ENCODE data around the gene ITCH.
"Not testable (repeated sequence)": the region's sequence is repeated elsewhere in the genome, so short reads cannot be mapped to it uniquely, and the experiment has no call there.

Gene ITCH

GRCh38 chr20:34377072-34377847 is 14.2 kb downstream of the ITCH start:
- DNase-seq (ENCODE audit: low read depth in 2 of 3, low spot score in 2 of 3), result no peak

DNA sequence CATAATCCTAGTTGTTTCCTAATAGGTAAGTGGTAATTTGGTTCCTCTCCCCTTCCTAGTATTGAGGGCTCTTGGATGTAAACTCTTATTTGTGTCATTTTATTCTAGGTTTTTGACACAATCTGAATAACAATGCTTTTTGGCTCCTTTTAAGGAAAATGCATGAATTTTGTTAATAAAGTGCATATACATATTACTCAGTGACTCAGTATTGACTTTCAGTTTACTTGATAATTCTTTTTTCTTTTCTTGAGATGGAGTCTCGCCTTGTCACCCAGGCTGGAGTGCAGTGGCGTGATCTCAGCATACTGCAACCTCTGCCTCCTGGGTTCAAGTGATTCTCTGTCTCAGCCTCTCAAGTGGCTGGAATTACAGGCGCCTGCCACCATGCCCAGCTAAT is 19.1 kb downstream of the ITCH start:
- no peak for DNase-seq (ENCODE audit: low read depth in 2 of 3, low spot score in 2 of 3)

GRCh38 chr20:34382877-34383455 is 19.9 kb downstream of the ITCH start:
- not testable (repeated sequence) for DNase-seq (ENCODE audit: low read depth in 2 of 3, low spot score in 2 of 3)

DNA sequence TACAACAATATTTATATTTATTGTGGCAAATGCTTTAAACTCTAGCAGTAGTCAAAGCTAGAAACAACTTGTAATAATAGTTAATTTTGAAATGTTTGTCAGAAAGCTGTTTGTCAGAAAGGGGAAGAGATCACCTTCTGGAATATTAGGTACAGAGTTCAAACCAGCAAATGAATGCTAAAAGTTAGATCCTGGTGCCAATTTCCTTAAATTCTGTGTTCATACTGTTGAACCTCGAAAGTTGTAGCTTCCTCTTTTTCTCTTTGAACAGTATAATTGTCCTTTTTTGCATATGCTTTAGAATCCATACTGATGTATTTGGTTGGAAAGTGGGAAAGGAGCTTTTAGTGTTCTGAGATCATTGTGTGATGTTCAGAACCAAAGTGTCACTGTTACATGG is 22.4 kb downstream of the ITCH start:
- no peak for DNase-seq (ENCODE audit: low read depth in 2 of 3, low spot score in 2 of 3)

GRCh38 chr20:34388000-34388399 is 24.9 kb downstream of the ITCH start:
- DNase-seq (ENCODE audit: low read depth in 2 of 3, low spot score in 2 of 3), result no peak

DNA sequence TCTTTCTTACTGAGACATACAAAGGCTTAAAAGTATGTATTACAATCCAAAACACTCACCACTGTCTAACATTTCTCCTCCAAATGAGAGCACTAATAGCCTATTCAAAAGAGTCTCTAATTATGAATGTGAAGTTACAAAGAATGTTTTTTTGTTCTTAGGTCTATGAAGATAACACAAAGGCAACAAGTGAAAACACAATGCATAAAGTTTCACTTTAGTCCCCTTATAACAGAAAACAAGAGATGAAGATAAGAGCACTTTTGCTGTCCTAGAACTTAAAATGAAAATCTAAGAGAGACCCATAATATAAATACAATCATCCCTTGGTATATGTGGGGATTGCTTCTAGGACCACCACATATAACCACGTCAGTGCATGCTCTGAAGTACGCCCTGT is 25.6 kb downstream of the ITCH start:
- no peak for DNase-seq (ENCODE audit: low read depth in 2 of 3, low spot score in 2 of 3)

GRCh38 chr20:34389206-34389953 is 26.3 kb downstream of the ITCH start:
- no peak for DNase-seq (ENCODE audit: low read depth in 2 of 3, low spot score in 2 of 3)

- no peak for DNase-seq (ENCODE audit: low read depth in 2 of 3, low spot score in 2 of 3)
Observed at GRCh38 chr20:34389954-34390555, 27.0 kb downstream of the ITCH start.

GRCh38 chr20:34396408-34396807 is 33.3 kb downstream of the ITCH start:
- no peak for DNase-seq (ENCODE audit: low read depth in 2 of 3, low spot score in 2 of 3)

DNA sequence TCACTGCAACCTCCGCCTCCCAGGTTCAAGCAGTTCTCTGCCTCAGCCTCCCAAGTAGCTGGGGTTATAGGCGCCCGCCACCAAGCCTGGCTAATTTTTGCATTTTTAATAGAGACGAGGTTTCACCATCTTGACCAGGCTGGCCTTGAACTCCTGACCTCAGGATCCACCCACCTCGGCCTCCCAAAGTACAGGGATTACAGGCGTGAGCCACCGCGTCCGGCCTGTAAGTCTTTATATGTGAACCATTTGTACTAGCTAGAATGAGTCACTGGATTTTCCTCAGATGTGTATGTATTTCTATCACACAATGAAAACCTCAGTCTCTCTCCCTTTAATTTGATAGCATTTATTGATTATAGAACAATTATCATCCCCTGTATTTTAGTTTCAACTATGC is 34.0 kb downstream of the ITCH start:
- DNase-seq (ENCODE audit: low read depth in 2 of 3, low spot score in 2 of 3), result no peak

- DNase-seq (ENCODE audit: low read depth in 2 of 3, low spot score in 2 of 3), result not testable (repeated sequence)
Observed at GRCh38 chr20:34400776-34401175, 37.7 kb downstream of the ITCH start.

DNA sequence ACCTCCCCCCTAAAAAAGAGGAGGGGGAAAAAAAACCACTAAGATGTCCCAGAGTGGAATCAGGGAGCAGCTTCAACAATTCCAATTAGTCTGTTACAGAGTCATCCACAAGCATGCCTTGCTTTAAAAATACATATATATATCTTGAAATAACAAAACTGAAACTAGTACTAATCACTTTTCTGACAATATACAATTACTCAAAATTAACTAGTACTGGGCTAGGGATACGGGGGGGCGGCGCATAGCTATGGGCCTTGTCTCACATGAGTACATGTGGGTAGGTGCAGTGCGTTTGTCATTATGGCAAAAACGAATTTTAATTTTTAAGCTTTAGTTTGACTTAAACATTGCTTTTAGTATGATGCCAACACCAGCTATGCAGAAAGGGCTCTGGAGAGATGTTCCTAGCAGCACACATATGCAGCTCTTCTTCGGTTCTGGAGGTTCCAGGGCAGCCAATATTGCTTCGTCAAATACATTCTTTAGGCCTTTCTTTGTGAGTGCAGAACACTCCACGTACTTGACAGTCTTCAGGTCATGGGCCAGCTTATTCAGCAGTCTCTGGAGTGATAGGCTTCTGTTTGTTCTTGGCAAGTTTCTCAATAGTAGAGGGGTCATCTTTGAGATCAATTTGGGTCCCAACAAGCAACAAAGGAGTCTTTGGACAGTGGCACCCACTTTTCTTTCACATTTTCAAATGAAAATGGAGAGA is 38.8 kb downstream of the ITCH start:
- DNase-seq (ENCODE audit: low read depth in 2 of 3, low spot score in 2 of 3), result no peak

DNA sequence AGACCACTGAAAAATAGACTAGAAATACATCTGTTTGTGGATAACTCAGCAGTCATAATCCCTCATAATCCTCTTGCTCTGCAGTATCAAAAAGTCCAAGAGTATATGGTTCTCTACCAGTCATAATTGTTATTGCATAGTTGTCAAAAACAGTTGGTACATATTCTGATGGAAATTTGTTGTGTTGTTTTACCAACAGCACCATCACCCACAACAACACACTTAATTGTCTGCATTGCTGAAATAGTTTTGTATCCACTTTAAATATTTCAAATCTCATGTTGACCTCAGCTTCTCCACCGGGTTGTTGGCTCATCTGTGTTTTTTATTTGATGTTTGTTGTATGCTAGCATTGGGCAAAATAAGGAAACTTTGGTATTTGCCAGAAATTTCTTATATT is 39.4 kb downstream of the ITCH start:
- DNase-seq (ENCODE audit: low read depth in 2 of 3, low spot score in 2 of 3), result no peak

- DNase-seq (ENCODE audit: low read depth in 2 of 3, low spot score in 2 of 3), result no peak
Observed at GRCh38 chr20:34403063-34403827, 40.2 kb downstream of the ITCH start.

DNA sequence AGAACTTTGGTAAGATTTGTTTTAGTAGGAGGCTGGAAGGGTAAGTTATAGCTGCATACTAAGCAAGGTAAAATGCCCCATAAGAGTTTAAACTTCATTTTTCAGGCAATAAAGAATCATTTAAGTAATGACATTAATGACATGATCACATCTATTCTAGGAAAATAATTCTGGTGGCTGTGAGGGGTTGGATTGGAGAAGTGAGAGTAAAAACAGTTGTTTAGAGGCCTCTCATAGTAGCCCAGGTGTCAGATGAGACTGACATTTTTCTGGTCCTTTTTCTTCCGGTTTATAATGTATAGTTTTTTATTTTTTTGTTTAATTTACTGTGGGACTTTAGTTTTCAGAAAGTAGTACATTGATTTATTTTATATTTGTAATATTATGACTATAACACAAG is 40.8 kb downstream of the ITCH start:
- DNase-seq (ENCODE audit: low read depth in 2 of 3, low spot score in 2 of 3), result no peak

DNA sequence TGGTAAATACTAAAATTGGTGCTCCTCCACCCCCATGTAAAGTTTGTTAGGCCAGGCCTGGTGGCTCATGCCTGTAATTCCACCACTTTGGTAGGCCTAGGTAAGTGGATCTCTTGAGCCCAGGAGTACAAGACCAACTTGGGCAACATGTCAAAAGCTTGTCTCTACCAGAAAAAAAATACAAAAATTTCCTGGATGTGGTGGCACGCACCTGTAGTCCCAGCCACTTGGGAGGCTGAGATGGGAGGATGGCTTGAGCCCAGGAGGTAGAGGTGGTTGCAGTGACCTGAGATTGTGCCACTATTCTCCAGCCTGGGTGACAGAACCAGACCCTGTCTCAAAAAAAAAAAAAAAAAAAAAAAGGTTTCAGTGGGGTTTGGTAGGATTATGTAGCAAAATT is 41.7 kb downstream of the ITCH start:
- no peak for DNase-seq (ENCODE audit: low read depth in 2 of 3, low spot score in 2 of 3)

GRCh38 chr20:34405247-34405651 is 42.2 kb downstream of the ITCH start:
- DNase-seq (ENCODE audit: low read depth in 2 of 3, low spot score in 2 of 3), result not testable (repeated sequence)

- not testable (repeated sequence) for DNase-seq (ENCODE audit: low read depth in 2 of 3, low spot score in 2 of 3)
Observed at GRCh38 chr20:34405942-34406341, 42.9 kb downstream of the ITCH start.

DNA sequence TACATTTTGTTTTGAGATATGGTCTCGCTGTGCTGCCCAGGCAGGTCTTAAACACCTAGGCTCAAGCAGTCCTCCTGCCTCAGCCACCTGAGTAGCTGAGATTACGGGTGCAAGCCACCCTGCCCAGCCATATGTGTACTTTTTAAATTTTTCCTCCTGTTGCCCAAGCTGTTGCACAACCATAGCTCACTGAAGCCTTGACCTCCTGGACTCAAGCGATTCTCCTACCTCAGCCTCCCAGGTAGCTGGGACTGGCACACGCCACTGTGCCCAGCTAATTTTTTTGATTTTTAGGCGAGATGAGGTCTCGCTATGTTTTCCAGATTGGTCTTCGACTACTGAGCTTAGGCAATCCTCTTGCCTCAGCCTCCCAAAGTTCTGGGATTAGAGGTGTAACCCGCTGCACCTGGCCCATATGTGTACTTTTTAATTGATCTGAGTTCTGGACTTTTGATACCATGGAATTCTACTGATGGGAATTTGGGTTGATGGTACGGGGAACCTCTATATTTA is 44.9 kb downstream of the ITCH start:
- DNase-seq (ENCODE audit: low read depth in 2 of 3, low spot score in 2 of 3), result no peak

DNA sequence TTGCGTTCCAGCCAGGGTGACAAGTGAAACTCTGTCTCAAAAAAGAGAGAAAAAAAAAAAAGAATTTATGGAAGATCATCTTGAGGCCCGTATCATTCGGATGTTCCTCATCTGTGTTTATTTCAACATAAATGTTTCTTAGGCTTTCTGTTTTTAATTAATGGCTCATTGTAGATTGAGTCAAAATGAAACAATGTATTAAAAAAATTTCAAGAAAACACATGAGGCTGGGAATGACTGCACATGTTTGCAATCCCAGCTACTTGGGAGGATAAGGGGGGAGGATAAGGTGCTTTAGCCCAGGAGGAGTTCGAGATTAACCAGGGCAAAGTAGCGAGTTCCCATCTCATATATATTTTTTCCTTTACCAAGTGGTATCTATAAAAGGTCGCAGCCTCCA is 47.3 kb downstream of the ITCH start:
- DNase-seq (ENCODE audit: low read depth in 2 of 3, low spot score in 2 of 3), result no peak

Measured in activated CD8-positive, alpha-beta memory T cell treated with anti-CD3 and anti-CD28 coated beads for 48 hours (primary cell).